SK-N-SH treated with all-trans-retinoic acid at 6 μM for 48 hours (cell line): Measurements from ENCODE around the gene PEX16.

Experiments
- ATAC-seq: fragments of 200-7000 bp; cut with Tn5 transposase; 3 replicates; pipeline ENCODE4 v1.9.1; 2020; ENCODE audit warnings: mild to moderate bottlenecking, moderate library complexity
- ARNTL ChIP-seq: fragments of 450-650 bp; formaldehyde crosslinking; IDR thresholded peaks from 2 replicates; pipeline ENCODE4 v1.5.0; 2020; ENCODE audit warnings: low read depth, mild to moderate bottlenecking, moderate library complexity, borderline replicate concordance
- BACH2 ChIP-seq: fragments of 250-450 bp; sonication (Bioruptor Pico); IDR thresholded peaks from 2 replicates; pipeline ENCODE4 v1.9.0; 2021; ENCODE audit warnings: mild to moderate bottlenecking, borderline replicate concordance
- CSDC2 ChIP-seq: fragments of 250-450 bp; sonication (Bioruptor Pico); IDR thresholded peaks from 2 replicates; pipeline ENCODE4 v1.5.0; 2020; ENCODE audit warnings: mild to moderate bottlenecking, moderate library complexity
- ESRRG ChIP-seq: fragments of 250-450 bp; sonication (Bioruptor Pico); IDR thresholded peaks from 2 replicates; pipeline ENCODE4 v1.6.1; 2021; ENCODE audit warnings: mild to moderate bottlenecking
- GLIS3 ChIP-seq: fragments of 250-450 bp; sonication (Bioruptor Pico); IDR thresholded peaks from 2 replicates; pipeline ENCODE4 v1.5.0; 2020; ENCODE audit warnings: mild to moderate bottlenecking, moderate library complexity
- ISL1 ChIP-seq: fragments of 250-450 bp; sonication (Bioruptor Pico); IDR thresholded peaks from 2 replicates; pipeline ENCODE4 v2.1.2; 2022; ENCODE audit warnings: mild to moderate bottlenecking, moderate library complexity
- OSR1 ChIP-seq: fragments of 250-450 bp; sonication (Bioruptor Pico); IDR thresholded peaks from 2 replicates; pipeline ENCODE4 v1.8.0; 2022; ENCODE audit warnings: moderate library complexity, mild to moderate bottlenecking, inconsistent platforms
- SNAI2 ChIP-seq: fragments of 250-450 bp; sonication (Bioruptor Pico); IDR thresholded peaks from 2 replicates; pipeline ENCODE4 v1.5.0; 2020; ENCODE audit warnings: mild to moderate bottlenecking, moderate library complexity
- ZC3H10 ChIP-seq: fragments of 250-450 bp; sonication (Bioruptor Pico); IDR thresholded peaks from 2 replicates; pipeline ENCODE4 v1.5.1; 2021; ENCODE audit warnings: mild to moderate bottlenecking, moderate library complexity
- ZFP3 ChIP-seq: fragments of 250-450 bp; sonication (Bioruptor Pico); IDR thresholded peaks from 2 replicates; pipeline ENCODE4 v1.5.0; 2020; ENCODE audit warnings: mild to moderate bottlenecking, moderate library complexity
- ZFP30 ChIP-seq: fragments of 450-650 bp; formaldehyde crosslinking; IDR thresholded peaks from 2 replicates; pipeline ENCODE4 v1.5.0; 2022; ENCODE audit warnings: mild to moderate bottlenecking, moderate library complexity
- ZNF565 ChIP-seq: fragments of 450-650 bp; formaldehyde crosslinking; conservative IDR thresholded peaks from 2 replicates; pipeline ENCODE4 v1.5.0; 2020; ENCODE audit warnings: low read depth, mild to moderate bottlenecking, moderate library complexity
- ZNF70 ChIP-seq: fragments of 450-650 bp; formaldehyde crosslinking; IDR thresholded peaks from 2 replicates; pipeline ENCODE4 v1.5.0; 2020; ENCODE audit warnings: mild to moderate bottlenecking, moderate library complexity
- TF ChIP-seq, protein P1 (sequence below): fragments of 250-450 bp; sonication (Bioruptor Pico); IDR thresholded peaks from 2 replicates; pipeline ENCODE4 v1.8.0; 2020; ENCODE audit warnings: mild to moderate bottlenecking, moderate library complexity, borderline replicate concordance
- TF ChIP-seq, protein P2 (sequence below): fragments of 250-450 bp; sonication (Bioruptor Pico); IDR thresholded peaks from 2 replicates; pipeline ENCODE4 v1.5.1; 2020; ENCODE audit warnings: low read depth, mild to moderate bottlenecking, moderate library complexity
- TF ChIP-seq, protein P3 (sequence below): fragments of 250-450 bp; sonication (Bioruptor Pico); IDR thresholded peaks from 2 replicates; pipeline ENCODE4 v1.8.0; 2021; ENCODE audit warnings: low read depth, mild to moderate bottlenecking, moderate library complexity, borderline replicate concordance
- TF ChIP-seq, protein P4 (sequence below): fragments of 250-450 bp; sonication (Bioruptor Pico); IDR thresholded peaks from 2 replicates; pipeline ENCODE4 v1.5.0; 2020; ENCODE audit warnings: mild to moderate bottlenecking, moderate library complexity
- TF ChIP-seq, protein P5 (sequence below): fragments of 250-450 bp; sonication (Bioruptor Pico); IDR thresholded peaks from 2 replicates; pipeline ENCODE4 v1.5.1; 2021; ENCODE audit warnings: mild to moderate bottlenecking, moderate library complexity

Gene PEX16

DNA sequence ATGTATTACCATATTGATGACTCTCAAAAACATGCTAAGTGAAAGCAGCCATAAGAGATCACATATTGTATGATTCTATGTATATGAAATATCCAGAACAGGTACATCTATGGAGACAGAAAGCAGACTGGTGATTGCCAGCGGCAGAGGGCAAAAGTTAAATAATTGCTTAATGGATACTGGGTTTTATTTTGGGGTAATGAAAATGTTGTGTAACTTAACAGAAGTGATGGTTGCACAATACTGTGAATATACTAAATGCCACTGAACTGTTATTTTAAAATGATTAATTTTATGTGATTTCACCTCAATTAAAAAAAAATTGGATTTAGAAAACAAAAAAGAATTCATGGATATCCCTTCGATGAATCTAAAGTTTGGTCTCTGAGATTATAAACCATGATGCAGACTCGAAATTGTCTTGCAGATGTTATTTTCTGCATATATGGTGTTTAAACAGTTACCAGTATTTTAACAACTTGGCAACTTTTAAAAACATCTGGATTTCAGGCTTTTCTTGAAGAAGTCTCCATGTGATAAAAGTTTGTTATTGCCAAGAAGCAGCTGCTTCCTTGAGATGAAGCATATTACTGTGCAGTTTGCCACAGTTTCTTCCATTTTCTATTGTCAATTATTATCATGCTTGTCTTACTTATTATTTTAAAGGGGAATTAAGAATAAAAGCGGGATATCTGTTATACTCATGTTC lies 42.9 kb upstream of the PEX16 start (continued):
- TF ChIP-seq ZNF565 (CRISPR knock-in tag) (no peak), ZFP3 (CRISPR knock-in tag) (no peak), BACH2 (CRISPR knock-in tag) (no peak), ARNTL (no peak)

DNA sequence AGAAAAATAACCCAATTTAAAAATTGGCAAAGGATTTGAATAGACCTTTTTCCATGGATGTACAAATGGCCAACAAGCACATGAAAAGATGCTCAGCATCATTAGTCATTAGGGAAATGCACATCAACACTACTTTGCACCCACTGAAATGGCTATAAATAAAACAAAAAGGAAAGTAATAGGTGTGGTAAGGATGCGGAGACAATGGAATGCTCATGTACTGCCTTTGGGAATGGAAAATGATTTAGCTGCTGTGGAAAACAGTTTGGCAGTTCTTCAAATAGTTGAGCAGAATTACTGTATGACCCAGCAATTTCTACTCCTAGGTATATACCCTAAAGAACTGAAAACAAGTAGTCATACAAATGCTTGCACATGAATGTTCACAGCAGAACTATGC lies 42.2 kb upstream of the PEX16 start:
- TF ChIP-seq CSDC2 (CRISPR knock-in tag) (no peak), ESRRG (CRISPR knock-in tag) (no peak), BACH2 (CRISPR knock-in tag) (no peak)
- TF ChIP-seq, all 23 proteins: peak for 0
- no peak for ATAC-seq

DNA sequence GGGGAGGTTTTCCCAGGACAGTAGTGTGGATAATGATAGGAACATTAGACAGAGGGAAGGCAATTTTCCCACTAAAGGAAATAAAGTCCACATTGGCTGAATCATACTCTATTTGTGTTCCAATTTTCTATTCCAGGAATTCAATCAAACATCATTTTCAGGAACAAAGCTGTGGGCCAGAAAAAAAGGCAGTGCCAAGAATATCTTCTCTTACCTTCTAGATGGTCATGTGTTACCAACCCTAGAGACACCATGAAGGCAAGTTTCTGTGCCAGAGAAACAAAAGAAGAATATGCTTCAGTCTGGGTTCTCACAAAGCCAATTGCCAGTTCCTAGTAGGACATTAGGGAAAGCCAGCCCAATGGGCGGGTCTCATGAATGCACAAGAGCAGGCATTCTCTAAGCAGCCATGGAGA lies 32.3 kb upstream of the PEX16 start:
- TF ChIP-seq, protein P1, sequence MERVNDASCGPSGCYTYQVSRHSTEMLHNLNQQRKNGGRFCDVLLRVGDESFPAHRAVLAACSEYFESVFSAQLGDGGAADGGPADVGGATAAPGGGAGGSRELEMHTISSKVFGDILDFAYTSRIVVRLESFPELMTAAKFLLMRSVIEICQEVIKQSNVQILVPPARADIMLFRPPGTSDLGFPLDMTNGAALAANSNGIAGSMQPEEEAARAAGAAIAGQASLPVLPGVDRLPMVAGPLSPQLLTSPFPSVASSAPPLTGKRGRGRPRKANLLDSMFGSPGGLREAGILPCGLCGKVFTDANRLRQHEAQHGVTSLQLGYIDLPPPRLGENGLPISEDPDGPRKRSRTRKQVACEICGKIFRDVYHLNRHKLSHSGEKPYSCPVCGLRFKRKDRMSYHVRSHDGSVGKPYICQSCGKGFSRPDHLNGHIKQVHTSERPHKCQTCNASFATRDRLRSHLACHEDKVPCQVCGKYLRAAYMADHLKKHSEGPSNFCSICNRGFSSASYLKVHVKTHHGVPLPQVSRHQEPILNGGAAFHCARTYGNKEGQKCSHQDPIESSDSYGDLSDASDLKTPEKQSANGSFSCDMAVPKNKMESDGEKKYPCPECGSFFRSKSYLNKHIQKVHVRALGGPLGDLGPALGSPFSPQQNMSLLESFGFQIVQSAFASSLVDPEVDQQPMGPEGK (CRISPR knock-in tag): no peak
- TF ChIP-seq CSDC2 (CRISPR knock-in tag) (no peak), SNAI2 (CRISPR knock-in tag) (no peak), ZNF565 (CRISPR knock-in tag) (no peak), ARNTL (no peak), ISL1 (CRISPR knock-in tag) (no peak)
- TF ChIP-seq, protein P2, sequence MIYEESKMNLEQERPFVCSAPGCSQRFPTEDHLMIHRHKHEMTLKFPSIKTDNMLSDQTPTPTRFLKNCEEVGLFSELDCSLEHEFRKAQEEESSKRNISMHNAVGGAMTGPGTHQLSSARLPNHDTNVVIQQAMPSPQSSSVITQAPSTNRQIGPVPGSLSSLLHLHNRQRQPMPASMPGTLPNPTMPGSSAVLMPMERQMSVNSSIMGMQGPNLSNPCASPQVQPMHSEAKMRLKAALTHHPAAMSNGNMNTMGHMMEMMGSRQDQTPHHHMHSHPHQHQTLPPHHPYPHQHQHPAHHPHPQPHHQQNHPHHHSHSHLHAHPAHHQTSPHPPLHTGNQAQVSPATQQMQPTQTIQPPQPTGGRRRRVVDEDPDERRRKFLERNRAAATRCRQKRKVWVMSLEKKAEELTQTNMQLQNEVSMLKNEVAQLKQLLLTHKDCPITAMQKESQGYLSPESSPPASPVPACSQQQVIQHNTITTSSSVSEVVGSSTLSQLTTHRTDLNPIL: no peak

DNA sequence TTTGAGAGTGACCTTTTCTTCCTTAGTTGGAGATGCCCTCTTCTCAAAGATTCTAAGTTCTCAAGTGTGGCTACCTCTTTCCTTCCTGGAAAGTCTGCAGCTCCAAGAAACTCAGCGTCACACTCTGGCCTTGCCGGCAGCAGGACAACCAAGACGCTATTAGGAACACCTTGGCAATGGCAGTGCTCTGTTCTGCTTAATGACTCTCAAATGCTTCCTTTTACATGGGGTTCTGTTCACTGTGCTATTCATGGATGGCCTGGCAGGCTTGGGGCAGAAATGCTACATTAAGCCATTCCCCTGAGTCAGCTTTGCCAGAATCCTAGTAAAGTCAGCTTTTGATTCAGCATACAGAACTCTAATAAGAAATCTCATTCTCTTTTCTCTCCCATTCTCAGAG lies 30.7 kb upstream of the PEX16 start:
- ATAC-seq: no peak
- TF ChIP-seq ZFP30 (CRISPR knock-in tag) (no peak), ZFP3 (CRISPR knock-in tag) (no peak), SNAI2 (CRISPR knock-in tag) (no peak), ZNF565 (CRISPR knock-in tag) (no peak), OSR1 (CRISPR knock-in tag) (no peak), ZNF70 (CRISPR knock-in tag) (no peak), CSDC2 (CRISPR knock-in tag) (no peak), ZC3H10 (CRISPR knock-in tag) (no peak), ESRRG (CRISPR knock-in tag) (no peak), GLIS3 (CRISPR knock-in tag) (no peak)
- TF ChIP-seq, protein P1 (CRISPR knock-in tag): no peak
- TF ChIP-seq, protein P3, sequence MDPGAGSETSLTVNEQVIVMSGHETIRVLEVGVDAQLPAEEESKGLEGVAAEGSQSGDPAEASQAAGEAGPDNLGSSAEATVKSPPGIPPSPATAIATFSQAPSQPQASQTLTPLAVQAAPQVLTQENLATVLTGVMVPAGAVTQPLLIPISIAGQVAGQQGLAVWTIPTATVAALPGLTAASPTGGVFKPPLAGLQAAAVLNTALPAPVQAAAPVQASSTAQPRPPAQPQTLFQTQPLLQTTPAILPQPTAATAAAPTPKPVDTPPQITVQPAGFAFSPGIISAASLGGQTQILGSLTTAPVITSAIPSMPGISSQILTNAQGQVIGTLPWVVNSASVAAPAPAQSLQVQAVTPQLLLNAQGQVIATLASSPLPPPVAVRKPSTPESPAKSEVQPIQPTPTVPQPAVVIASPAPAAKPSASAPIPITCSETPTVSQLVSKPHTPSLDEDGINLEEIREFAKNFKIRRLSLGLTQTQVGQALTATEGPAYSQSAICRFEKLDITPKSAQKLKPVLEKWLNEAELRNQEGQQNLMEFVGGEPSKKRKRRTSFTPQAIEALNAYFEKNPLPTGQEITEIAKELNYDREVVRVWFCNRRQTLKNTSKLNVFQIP (CRISPR knock-in tag): no peak
- TF ChIP-seq, protein P2: no peak
- TF ChIP-seq, protein P4, sequence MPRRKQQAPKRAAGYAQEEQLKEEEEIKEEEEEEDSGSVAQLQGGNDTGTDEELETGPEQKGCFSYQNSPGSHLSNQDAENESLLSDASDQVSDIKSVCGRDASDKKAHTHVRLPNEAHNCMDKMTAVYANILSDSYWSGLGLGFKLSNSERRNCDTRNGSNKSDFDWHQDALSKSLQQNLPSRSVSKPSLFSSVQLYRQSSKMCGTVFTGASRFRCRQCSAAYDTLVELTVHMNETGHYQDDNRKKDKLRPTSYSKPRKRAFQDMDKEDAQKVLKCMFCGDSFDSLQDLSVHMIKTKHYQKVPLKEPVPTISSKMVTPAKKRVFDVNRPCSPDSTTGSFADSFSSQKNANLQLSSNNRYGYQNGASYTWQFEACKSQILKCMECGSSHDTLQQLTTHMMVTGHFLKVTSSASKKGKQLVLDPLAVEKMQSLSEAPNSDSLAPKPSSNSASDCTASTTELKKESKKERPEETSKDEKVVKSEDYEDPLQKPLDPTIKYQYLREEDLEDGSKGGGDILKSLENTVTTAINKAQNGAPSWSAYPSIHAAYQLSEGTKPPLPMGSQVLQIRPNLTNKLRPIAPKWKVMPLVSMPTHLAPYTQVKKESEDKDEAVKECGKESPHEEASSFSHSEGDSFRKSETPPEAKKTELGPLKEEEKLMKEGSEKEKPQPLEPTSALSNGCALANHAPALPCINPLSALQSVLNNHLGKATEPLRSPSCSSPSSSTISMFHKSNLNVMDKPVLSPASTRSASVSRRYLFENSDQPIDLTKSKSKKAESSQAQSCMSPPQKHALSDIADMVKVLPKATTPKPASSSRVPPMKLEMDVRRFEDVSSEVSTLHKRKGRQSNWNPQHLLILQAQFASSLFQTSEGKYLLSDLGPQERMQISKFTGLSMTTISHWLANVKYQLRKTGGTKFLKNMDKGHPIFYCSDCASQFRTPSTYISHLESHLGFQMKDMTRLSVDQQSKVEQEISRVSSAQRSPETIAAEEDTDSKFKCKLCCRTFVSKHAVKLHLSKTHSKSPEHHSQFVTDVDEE (CRISPR knock-in tag): no peak
- TF ChIP-seq, protein P5, sequence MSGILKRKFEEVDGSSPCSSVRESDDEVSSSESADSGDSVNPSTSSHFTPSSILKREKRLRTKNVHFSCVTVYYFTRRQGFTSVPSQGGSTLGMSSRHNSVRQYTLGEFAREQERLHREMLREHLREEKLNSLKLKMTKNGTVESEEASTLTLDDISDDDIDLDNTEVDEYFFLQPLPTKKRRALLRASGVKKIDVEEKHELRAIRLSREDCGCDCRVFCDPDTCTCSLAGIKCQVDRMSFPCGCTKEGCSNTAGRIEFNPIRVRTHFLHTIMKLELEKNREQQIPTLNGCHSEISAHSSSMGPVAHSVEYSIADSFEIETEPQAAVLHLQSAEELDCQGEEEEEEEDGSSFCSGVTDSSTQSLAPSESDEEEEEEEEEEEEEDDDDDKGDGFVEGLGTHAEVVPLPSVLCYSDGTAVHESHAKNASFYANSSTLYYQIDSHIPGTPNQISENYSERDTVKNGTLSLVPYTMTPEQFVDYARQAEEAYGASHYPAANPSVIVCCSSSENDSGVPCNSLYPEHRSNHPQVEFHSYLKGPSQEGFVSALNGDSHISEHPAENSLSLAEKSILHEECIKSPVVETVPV: no peak

More for the DNA sequence above, 32.3 kb upstream of the PEX16 start:
- ATAC-seq: no peak
